HL-60 (cell line): ENCODE measurements around the gene MTA2.

Experiments used
- DNase-seq, 2 experiments: peaks; one replicate each; pipeline ENCODE4 v3.0.0-alpha.2; 2010 to 2020; ENCODE audit warnings: low read depth in 1 of 2, low spot score in 1 of 2
- H3K27ac ChIP-seq: fragments of 250-450 bp; sonication (Bioruptor Pico); replicated peaks from 2 replicates; pipeline ENCODE4 v1.5.1; 2020; ENCODE audit warnings: mild to moderate bottlenecking, moderate library complexity
- H3K27me3 ChIP-seq: fragments of 250-450 bp; sonication (Bioruptor Pico); 2 replicates; pipeline ENCODE4 v1.5.1; 2021; ENCODE audit warnings: mild to moderate bottlenecking, moderate library complexity; ENCODE audit not compliant: insufficient read depth, poor library complexity, severe bottlenecking
- H3K4me3 ChIP-seq: replicated peaks from 2 replicates; pipeline ENCODE4 v1.5.1; 2011; ENCODE audit warnings: mild to moderate bottlenecking, control low read depth, low read length; ENCODE audit not compliant: insufficient read depth
- GABPA ChIP-seq: IDR thresholded peaks from 2 replicates; pipeline ENCODE4 v1.6.1; 2012; ENCODE audit warnings: low read depth
- POLR2AphosphoS5 ChIP-seq: IDR thresholded peaks from 2 replicates; pipeline ENCODE4 v1.6.1; 2012; ENCODE audit warnings: low read depth
- SPI1 ChIP-seq: IDR thresholded peaks from 2 replicates; pipeline ENCODE4 v1.6.1; 2012; ENCODE audit warnings: low read depth, mild to moderate bottlenecking, borderline replicate concordance
- TF ChIP-seq, protein P1 (sequence below): IDR thresholded peaks from 2 replicates; pipeline ENCODE4 v1.6.1; 2012; ENCODE audit warnings: low read depth; ENCODE audit not compliant: insufficient replicate concordance
- TF ChIP-seq, protein P2 (sequence below): IDR thresholded peaks from one replicate; pipeline ENCODE4 v1.5.1; 2011; ENCODE audit warnings: low read length, control low read depth, inconsistent platforms; ENCODE audit not compliant: insufficient read depth

MTA2 gene

DNA sequence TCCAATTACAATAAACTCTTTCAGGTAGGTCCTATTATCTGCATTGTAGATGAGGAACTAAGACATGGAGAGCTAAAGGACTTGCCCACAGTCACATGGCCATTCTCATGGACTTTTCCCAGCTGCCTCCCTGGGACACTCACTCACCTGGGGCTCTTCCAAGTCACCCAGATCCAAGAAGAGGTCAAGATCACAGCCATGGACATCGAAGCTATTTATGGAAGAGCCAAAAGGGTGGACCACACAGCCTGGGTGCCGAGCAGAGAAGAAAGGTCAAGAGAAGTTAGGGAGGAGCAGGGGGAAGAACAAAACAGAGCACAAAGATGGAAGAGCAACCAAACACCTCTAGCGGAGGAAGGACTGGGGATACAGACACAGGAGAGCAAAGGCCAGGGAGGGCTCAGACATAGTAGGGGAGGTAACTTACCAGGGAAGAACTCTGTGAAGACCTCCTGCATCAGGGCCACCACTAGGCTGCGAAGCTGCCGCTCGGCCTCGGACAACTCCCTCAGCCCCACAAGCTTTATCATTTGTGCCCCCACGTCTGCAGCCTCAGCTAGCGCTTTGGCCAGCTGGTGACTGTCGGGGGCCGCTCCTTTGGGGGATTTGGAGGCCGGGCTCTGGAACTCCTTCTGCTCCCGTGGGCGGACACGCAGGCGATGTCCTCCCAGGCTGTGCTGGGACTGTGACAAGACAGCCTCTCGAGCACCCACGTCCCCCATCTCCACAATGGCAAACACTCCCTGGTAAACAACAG is 20.5 kb downstream of the MTA2 start:
- Histone ChIP-seq H3K27ac (no peak overlapping the region), H3K4me3 (no peak overlapping the region), H3K27me3 (no peaks in the 10 kb centered on the region)
- TF ChIP-seq GABPA (no peak), SPI1 (no peak), POLR2AphosphoS5 (no peak)
- TF ChIP-seq, protein P1, sequence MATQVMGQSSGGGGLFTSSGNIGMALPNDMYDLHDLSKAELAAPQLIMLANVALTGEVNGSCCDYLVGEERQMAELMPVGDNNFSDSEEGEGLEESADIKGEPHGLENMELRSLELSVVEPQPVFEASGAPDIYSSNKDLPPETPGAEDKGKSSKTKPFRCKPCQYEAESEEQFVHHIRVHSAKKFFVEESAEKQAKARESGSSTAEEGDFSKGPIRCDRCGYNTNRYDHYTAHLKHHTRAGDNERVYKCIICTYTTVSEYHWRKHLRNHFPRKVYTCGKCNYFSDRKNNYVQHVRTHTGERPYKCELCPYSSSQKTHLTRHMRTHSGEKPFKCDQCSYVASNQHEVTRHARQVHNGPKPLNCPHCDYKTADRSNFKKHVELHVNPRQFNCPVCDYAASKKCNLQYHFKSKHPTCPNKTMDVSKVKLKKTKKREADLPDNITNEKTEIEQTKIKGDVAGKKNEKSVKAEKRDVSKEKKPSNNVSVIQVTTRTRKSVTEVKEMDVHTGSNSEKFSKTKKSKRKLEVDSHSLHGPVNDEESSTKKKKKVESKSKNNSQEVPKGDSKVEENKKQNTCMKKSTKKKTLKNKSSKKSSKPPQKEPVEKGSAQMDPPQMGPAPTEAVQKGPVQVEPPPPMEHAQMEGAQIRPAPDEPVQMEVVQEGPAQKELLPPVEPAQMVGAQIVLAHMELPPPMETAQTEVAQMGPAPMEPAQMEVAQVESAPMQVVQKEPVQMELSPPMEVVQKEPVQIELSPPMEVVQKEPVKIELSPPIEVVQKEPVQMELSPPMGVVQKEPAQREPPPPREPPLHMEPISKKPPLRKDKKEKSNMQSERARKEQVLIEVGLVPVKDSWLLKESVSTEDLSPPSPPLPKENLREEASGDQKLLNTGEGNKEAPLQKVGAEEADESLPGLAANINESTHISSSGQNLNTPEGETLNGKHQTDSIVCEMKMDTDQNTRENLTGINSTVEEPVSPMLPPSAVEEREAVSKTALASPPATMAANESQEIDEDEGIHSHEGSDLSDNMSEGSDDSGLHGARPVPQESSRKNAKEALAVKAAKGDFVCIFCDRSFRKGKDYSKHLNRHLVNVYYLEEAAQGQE: no peak
- TF ChIP-seq, protein P2, sequence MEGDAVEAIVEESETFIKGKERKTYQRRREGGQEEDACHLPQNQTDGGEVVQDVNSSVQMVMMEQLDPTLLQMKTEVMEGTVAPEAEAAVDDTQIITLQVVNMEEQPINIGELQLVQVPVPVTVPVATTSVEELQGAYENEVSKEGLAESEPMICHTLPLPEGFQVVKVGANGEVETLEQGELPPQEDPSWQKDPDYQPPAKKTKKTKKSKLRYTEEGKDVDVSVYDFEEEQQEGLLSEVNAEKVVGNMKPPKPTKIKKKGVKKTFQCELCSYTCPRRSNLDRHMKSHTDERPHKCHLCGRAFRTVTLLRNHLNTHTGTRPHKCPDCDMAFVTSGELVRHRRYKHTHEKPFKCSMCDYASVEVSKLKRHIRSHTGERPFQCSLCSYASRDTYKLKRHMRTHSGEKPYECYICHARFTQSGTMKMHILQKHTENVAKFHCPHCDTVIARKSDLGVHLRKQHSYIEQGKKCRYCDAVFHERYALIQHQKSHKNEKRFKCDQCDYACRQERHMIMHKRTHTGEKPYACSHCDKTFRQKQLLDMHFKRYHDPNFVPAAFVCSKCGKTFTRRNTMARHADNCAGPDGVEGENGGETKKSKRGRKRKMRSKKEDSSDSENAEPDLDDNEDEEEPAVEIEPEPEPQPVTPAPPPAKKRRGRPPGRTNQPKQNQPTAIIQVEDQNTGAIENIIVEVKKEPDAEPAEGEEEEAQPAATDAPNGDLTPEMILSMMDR: no peak
- no peak for DNase-seq

DNA sequence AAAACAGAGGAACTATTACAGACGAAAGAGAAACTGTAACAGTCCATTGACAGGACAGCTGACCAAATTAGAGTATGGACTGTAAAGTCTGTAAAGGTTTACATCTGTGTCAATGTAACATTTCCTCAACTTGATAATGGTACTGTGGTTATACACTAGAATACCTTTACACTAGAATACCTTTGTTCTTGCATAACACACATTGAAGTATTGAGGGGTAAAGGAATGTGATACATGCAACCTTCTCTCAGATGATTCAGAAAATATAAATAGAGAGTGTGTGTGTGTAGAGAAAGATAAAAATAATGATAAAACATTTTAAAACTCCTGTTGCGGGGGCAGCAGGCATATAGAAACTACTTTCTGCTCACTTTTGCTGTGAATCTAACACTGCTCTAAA is 22.4 kb downstream of the MTA2 start:
- no peaks in the 10 kb centered on the region for H3K27me3 ChIP-seq
- H3K4me3 ChIP-seq: no peak overlapping the region
- no peak overlapping the region for H3K27ac ChIP-seq
- DNase-seq: no peak
- TF ChIP-seq SPI1: no peak
- TF ChIP-seq, protein P1: no peak
- TF ChIP-seq GABPA: no peak
- no peak for TF ChIP-seq POLR2AphosphoS5
- TF ChIP-seq, protein P2: no peak

DNA sequence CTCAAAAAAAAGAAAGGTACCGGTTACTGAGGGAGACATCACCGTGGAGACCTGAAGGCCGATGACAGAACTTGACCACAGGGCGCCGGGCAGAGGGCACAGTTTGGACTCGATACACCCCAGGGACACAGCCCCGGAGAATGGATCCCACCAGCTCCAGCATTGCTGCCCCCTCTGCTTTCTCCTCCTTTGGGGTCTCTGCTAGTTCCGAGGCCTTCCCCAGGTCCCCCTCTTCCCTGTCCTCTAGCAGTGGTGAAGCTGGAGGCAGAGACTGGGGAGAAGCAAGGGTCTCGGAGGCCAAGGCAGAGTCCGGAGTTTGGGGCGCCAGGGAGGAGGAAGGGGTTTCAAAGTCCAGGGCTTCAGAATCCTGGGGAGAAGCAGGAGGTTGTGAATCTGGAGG is 23.1 kb downstream of the MTA2 start:
- TF ChIP-seq, protein P2: no peak
- TF ChIP-seq, protein P1: no peak
- no peak for TF ChIP-seq GABPA
- no peak for TF ChIP-seq SPI1
- no peak for TF ChIP-seq POLR2AphosphoS5
- H3K4me3 ChIP-seq: no peak overlapping the region
- no peaks in the 10 kb centered on the region for H3K27me3 ChIP-seq
- no peak overlapping the region for H3K27ac ChIP-seq
- DNase-seq: no peak
